Activated CD8-positive, alpha-beta memory T cell treated with anti-CD3 and anti-CD28 coated beads, Interleukin-2, amount 50 U/mL, for 48 hours (primary cell): ENCODE data around the gene EPM2AIP1.
A peak's percentile ranks its signal among the peaks of the same experiment; 100 is the strongest.
"Not testable (repeated sequence)": the region's sequence is repeated elsewhere in the genome, so short reads cannot be mapped to it uniquely, and the experiment has no call there.

Experiments used
- DNase-seq: peaks from one replicate; pipeline ENCODE4 v3.0.0-alpha.2; 2020

The EPM2AIP1 gene

DNA sequence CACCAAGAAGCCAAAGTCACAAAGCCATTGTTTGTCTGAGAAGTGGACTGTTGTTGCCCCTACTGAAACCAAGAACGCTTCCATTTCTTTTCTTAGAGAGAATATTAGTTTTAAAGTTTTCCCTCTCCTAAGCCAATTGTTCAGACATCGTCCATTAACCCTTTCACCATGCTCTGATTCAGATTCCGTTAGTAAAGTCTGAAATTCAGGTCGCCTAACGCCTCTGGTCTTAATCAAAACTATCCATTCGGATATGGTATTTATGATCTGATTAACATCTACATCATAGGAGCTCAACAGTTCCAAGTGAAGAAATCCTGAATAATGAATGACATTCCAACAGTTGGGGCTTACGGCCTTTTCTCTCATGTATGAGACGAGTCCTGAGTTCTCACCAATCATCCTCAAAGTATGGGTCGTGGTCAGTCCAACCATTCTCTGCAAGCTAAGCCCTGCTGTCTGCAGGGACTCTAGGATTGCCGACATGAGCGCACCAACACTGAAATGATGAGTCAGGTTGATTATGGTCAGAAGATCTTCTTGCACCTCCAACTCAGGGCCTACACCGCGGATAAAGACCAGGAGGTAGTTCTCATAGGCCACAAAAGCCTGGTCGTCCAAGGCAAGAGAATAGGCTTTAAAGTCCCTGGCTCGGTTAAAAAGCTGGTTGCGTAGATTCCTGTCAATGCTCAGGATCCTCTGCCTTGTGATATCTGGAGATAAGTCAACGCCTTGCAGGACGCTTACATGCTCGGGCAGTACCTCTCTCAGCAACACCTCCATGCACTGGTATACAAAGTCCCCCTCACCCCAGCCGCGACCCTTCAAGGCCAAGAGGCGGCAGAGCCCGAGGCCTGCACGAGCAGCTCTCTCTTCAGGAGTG, 767 bp downstream of the EPM2AIP1 start:
- DNase-seq = no peak

DNA sequence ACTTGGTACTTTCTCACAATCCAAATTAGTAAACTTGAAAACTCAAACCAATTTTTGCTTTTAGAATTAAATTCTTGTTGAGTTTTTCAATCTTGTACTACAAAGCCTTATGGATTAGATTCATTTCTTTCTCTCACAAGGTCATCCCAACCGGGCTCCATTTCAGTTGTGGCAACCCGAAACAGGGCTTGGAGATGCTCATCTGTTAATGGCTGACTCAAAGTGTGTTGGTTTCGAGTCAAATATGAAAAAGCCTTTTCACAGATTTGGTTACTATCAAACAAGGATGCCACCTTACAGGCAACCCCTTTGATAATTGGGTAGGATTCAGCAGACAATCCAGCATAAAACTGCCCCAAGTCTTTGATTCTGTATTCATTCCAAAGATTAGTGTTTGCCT, 1.8 kb downstream of the EPM2AIP1 start:
- no peak for DNase-seq

DNA sequence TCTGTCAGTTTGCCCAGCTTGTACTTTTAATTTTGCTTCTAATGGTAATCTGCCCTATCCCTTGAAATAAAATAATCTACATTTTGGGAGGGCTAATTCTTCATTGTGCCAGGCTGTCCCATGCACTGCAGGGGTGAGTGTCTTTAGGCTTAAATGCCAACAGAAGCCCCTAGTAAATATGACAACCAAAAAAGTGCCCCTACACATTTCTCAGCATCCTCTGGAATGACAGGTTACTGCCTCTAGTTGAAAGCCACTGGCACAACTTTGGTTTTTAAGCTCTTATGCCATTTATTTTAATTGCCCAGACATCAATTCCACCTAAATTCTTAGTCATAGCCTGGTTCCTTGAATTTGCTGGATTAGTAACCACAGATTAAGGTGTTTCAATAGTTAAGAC, 3.4 kb downstream of the EPM2AIP1 start:
- no peak for DNase-seq

DNA sequence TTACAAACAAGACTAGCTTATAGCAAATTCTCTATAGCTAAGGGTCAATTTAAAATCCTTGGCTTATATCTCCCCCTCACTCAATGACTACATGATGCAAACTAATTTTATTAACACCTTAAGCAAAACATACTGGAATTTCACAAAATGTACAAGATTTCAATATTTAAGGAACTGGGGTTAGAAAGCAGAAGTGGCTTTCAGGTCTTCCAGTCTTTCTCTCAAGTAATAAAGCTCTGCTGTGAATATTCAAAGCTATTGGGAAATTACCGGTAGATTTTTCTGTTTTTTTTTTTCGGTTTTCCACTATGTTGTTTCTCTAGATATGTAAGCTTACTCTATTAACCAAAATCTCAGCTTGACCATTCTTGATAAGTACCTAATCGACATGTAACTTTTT, 3.9 kb downstream of the EPM2AIP1 start:
- DNase-seq = no peak

DNA sequence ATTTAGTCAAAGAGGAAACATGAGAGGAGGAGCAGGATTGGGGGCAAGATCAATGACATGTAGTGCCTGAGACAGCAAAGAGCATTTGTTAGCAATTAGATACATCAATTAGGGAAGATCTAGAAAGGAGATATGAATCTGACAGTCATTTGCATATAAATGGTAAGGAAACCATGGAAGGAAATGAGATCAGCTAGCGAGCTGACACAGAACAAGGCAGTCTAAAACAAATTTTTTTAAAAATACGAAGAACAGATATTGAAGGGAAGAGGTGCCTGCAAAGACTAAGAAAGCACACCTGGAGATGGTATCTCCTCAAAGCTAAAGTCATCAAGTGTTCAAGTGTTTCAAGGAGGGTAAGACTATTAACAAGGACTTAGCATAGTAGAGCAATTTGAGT, 4.6 kb downstream of the EPM2AIP1 start:
- no peak for DNase-seq

DNA sequence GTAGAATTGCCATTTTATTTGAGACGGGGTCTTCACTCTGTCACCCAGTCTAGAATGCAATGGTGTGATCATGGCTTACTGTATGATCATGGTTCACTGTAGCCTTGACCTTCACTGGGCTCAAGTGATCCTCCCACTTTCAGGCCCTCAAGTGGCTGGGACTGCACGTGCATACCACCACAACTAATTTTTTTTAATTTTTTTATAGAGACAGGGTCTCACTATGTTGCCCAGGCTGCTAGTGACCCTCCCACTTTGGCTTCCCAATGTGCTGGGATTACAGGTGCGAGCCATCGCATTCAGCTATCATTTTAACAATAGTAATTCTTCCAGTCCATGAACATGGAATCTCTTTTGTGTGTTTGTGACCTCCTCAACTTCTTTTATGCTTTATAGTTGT, 11.9 kb downstream of the EPM2AIP1 start:
- DNase-seq = no peak

DNA sequence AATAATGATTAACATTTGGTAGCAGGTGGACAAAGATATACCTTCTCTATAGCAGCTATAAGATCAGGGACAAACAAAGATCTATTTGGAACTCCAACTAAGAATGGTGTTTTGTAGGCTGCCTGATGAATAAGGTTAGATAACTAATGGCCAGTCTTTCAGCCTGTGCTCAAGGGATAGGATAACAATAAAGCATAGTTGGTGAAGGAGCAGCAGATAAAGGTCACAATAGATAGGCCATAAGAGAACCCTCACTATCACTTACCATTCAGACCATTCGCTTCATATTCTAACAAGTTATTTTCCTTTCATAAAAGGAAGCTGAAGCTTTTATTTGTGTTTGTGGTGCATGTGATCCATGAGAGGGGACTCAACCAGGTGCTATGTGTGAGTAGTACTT, 19.8 kb downstream of the EPM2AIP1 start:
- DNase-seq = no peak

DNA sequence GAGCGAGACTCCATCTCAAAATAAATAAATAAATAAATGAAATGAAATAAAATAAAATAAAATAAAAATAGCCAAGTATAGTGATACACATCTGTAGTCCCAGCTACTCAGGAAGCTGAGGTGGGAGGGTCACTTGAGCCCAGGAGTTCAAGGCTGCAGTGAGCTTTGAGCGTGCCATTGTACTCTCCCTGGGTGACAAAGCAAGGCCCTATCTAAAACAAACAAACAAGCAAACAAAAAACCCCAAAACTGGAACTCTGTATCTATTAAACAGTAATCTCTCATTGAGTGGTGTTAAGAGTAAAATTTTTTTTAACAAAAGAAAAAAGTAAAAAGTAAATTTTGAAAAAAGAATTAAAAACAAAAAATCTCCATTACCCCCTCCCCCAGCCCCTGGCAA, 20.8 kb downstream of the EPM2AIP1 start:
- no peak for DNase-seq

DNA sequence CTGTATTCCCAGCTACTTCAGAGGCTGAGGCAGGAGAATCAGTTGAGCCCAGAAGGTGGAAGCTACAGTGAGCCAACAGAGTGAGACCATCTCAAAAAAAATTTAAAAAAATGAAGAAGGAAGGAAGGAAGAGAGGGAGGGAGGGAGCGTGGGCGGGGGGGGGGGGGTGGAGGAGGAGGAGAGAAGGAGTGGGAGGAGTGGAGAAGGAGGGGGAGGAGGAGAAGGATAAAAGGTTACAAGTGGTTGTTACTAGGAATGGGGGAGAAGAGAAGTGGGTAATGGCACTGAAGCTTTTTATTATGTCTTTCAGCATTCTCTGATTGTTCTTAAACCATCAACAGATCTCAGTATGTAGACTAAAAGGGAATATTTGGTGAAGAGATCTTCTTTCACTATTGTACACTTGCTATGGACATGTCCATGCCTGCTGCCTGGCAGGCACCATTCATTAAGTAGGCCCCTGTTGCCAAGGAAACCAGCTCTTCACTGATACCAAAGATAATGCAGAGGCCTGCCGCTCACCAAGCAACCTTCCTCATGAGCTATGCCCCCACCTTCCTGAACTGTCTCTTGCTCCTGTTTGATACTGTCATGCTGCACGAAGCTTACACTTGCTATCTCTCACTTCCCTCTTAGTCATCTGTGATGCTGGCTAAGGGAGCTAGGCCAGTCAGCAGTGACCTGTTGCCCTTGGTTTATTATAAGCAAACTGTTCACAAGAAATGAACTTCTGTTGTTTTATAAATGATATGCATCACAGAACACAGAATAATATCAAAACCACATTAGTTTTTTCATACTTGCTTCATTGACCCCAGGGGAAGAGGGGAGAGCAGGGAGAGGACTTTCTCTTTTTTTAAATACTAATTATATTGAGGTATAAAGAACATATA, 23.1 kb downstream of the EPM2AIP1 start:
- peak; percentile 59 for DNase-seq

DNA sequence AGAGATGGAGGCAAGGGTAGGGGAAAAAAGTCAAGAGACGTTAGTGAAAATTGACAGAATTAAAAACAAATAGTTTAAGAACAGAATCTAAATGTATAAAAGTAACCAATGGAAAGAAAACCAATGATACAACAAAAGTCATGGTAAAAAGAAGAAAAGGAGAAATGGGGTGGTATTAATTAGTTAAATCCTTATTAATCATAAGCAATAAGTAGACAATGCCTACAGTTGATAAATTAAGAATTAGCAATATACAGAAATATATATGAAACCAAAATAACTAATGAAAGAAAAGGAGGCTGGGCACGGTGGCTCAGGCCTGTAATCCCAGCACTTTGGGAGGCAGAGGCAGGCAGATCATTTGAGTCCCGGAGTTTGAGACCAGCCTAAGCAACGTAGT, 23.8 kb downstream of the EPM2AIP1 start:
- no peak for DNase-seq

DNA sequence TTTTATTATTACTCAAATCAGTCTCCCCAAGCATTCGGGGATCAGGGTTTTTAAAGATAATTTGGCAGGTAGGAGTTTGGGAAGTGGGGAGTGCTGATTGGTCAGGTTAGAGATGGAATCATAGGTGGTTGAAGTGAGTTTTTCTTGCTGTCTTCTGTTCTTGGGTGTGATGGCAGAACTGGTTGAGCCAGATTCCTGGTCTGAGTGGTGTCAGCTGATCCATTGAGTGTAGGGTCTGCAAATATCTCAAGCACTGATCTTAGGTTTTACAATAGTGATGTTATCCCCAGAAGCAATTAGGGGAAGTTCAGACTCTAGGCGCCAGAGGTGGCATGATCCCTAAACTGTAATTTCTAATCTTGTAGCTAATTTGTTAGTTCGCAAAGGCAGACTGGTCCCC, 27.5 kb downstream of the EPM2AIP1 start:
- DNase-seq = no peak

DNA sequence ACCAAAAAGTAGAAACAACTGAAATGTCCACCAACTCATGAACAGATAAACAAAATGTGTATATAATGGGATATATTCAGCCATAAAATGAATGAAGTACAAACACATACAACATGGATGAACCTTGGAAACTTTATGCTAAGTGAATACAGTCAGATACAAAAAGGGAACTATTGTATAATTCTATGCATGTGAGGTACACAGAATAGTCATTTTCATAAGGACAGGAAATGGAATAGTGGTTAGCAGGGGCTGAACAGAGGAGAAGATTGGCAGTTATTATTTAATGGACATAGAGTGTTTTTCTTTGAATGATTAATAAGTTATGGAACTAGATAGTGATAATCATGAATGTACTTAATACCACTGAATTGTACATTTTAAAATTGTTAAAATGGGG, 28.1 kb downstream of the EPM2AIP1 start:
- DNase-seq = no peak

DNA sequence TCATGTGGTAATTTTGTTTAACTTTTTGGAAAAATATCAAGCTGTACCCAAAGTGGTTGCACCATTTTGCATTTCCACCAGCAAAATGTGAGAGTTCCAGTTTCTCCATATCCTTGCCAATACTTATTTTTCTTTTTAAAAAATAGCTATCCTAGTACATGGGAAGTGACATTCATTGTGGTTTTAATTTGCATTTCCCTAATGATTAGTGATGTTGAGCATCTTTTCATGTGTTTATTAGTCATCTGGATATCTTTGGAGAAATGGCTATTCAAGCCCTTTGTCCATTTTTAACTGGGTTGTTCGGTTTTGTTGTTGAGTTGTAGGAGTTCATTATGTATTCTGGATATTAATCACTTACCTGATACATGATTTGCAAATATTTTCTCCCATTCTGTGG, 28.6 kb downstream of the EPM2AIP1 start:
- DNase-seq = no peak

DNA sequence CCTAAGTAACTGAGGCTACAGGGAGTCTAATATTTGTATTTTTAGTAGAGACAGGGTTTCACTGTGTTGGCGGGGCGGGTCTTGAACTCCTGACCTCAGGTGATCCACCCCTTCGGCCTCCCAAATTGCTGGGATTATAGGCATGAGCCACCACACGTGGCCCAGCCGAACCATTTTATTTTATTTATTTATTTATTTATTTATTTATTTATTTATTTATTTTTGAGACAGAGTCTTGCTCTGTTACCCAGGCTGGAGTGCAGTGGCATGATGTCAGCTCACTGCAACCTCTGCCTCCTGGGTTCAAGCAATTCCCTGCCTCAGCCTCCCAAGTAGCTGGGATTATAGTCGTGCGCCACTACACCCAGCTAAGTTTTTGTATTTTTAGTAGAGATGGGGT, 29.9 kb downstream of the EPM2AIP1 start:
- DNase-seq = not testable (repeated sequence)

DNA sequence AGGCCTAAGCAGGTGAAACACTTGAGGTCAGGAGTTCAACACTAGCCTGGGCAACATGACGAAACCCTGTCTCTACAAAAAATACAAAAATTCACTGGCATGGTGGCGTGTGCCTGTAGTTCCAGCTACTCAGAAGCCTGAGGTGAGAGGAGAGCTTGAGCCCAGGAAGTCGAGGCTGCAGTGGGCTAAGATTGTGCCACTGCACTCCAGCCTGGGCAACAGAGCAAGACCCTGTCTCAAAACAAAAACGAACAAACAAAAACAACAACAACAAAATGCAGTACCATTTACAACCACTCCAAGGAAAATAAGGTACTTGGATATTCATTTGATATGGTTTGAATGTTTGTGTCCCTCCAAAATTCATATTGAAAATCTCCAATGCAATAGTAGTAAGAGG, 32.4 kb downstream of the EPM2AIP1 start:
- no peak for DNase-seq

DNA sequence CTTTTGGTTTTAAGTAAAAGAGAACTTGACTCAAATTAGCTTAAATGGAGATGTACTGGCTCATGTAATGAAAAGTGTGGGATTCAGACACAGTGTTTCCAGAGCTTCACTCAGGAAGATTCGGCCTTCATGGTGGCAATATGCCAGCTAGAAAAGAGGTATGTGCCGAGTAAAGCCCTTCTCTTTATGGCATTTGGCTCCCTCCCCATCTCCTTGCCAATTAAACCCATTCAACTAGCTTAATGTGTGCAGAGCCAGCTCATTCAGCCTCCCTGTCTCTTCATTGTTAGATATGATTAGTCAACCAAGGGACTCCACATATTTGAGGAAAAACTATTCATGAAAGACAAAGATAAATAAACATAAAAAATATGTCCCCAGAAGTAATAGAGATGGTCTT, 33.1 kb downstream of the EPM2AIP1 start:
- no peak for DNase-seq

DNA sequence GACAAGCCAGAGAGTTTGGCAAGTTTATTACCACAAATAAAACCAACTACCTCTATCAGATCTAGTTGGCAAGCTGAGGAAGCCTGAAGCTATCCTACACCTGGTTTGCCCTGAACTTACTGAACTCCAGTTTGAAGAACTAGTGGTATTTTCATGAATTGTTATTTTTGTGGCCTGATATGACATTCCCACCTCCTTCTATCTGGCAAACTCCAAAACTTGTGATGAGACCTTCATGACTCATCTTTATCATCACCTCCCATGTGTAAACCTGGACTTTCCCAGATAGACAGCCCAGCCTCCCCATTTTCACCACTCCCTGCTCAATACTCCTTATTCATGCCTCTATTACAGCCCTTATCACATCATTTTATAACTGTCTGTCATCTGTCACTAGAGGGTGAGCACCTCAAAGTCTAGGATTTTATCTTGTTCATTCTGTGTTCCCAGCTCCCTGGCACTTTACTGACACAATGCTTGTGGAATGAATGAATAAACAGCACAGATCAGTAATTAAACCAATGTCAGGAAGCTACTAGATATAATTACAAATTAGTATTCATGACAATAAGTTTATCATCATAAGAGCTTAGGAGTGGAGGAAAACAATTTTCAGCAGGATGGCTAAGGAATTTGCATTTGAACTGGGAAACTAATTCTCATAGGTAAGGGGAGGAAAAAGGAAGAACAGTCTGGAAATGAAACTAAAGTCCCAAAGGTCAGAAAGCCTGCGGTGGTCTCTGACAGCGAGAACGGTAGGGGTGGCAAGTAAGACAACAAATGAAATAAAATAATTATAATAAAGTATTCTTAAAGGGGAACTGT, 34.9 kb downstream of the EPM2AIP1 start:
- no peak for DNase-seq

DNA sequence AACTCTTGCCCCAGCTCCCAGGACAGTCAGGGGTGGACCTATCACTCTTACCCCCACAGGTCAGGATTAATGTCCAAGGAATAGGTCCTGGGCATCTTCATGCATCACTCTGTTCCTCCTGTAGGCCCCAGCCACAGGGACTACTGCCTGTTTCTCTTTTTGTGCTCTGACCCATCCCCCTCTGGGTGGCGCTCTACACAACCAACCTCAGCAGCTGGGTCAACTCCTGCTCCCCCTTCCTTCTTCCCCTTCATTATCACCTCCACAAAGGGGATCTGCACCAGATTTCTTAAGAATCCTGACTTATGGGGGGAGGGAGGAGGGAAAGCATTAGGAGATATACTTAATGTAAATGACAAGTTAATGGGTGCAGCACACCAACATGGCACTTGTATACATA, 35.9 kb downstream of the EPM2AIP1 start:
- DNase-seq = no peak

DNA sequence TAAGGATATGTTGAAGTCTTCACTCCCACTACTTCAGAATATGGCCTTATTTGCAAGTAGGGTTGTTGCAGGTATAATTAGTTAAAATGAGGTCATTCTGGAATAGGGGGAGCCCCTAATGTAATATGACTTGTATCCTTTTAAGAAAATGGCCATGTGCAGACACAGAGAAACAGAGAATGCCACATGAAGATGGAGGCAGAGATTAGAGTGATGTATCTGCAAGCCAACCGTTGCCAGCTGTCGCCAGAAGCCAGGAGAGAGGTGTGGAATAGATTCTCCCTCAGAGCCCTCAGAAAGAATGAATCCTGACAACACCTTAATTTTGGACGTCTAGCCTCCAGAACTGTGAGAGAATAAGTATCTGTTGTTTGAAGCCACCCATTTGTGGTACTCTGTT, 36.8 kb downstream of the EPM2AIP1 start:
- DNase-seq = no peak

DNA sequence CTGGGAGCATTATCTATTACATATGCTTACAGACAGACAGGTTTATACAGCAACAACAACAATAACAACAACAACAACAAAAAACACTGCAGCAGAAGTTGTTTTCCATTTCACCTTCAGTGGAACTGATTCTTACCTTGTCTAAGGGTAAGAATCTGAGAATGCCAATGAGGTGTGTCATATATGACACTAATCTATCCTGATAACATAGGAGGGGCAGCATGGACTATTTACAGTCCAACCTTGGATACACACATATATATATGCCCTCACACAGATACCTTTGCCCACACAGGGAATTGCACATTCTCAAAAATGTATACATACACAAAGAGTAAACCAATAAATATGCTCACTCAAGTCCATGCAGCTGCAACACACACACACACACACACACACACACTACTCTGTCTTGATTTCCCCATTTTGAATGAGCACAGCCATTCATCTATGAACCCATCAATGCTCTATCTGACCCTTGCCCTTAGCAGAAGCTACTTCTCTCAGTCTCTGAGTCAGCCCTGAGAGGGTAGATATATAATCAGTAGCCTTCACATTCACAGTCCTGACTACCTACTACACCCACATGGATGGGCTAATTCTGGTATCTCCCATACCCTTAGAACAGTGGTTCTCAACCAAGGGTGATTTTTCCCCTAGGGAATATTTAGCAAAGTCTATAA, 38.3 kb downstream of the EPM2AIP1 start:
- no peak for DNase-seq

DNA sequence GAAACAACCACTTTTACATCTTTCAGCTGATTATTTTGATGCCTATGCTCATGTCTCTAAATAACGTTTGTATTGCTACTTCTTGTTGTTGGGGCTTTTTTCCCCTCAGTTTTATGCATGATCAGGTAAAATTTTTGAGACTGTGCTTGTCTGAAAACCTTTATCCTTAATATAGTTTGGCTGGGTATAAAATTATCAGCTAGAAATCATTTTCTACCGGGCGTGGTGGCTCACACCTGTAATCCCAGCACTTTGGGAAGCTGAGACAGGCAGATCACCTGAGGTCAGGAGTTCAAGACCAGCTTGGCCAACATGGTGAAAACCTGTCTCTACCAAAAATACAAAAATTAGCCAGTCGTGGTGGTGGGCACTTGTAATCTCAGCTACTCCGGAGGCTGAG, 45.1 kb downstream of the EPM2AIP1 start:
- not testable (repeated sequence) for DNase-seq

DNA sequence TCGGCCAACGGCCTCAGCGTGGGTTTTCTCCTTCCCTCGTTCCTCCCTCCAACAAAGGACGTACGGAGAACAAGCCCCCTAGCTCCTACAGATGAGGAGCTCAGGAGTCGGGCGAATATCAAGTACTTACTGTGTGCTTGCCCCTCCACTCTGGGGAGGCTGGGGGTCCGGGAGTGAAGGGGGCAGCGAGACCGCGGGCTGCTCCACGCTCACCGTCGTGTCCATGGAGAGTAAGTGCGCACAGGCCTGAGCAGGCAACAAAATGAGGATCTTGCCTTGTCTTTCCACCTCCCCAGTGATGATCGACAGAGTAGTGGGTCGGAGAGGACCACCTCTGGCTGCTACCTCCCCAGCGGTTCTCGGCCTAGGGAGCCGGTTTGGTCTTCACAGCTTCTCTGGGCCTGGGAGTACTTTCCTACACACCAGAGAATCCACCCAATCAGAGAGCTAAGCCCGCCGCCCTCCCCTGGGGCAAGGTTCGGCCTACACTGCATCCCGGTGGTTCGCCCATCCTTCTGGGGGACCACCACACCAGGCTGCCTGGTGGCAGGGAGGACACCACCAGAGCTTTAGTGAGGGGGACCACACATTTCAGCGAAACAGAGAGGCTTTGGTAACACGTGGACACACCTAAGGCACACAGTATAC, 47.5 kb downstream of the EPM2AIP1 start:
- DNase-seq = no peak
